ENCODE data around the gene NDUFV2. TPM values are rescaled to one million over a fixed set of nuclear protein-coding genes. Genes with fewer than 3 reads are reported as not detected.

Gene NDUFV2
- 100 to 1,000 TPM; 177 to 185 TPM for total RNA-seq

DNA sequence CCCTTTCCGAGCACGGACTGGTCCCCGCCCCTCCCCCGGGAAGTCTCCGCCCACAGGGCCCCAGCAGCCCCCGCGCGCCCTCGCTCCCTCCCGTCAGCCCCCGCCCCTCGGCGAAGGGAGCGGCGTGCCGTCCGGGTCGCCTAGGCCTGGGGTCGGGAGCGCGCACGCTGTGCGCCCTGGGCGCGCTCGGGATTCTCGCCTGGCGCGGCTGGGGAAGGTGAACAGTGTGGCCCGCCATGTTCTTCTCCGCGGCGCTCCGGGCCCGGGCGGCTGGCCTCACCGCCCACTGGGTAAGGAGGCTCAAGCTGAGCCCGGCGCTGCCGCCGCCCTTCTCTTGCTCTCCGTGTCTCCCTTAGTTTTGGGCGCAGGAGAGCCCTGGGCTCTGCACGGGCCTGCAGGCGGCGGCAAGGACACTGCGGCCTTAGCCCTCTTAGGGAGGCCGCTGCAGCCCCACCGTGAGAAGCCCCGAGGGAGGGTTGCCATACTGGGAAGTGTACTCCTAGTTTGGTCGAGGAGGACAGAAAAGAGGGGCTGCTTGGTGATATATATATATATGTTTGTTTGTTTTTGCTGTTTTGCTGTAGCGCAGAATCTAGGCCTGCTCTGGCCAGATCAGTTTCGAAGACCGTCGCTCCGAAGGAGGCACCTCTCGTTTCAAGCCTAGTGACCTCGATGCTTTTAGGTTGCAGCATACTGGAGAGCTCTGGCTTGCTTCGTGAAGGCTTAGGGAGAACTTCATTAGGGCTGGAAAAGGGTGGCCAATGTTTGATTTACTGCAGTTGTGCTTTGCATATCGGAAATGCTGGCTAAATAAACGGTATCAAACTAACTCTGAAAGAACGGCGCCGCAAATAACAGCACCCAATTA lies at the start of gene NDUFV2:
NDUFV2 (plus strand) TSS at position 192 of the 868 bp plus-strand sequence; CDS start at position 237, 45 bp downstream.
- Mint-ChIP-seq H3K4me1 (peaks cover 55% of the 10 kb centered on the region), H3K9me3 (no peaks in the 10 kb centered on the region), H3K27ac (peak within 1 kb of the TSS; percentile 98), H3K36me3 (ENCODE audit: low read depth) (peaks cover 54% of the 10 kb centered on the region), H3K4me3 (peak within 1 kb of the TSS; percentile 93), H3K27me3 (no peaks in the 10 kb centered on the region)
- POLR2A ChIA-PET = interaction anchor here (0.5 to 1.8 kb wide), 4 partner anchors 12 to 90 kb away, joined by 4 to 18 read pairs (median 4); no protein-coding TSS in a partner anchor
- CTCF ChIA-PET = interaction anchor here (0.6 to 3.8 kb wide), 10 partner anchors 9 to 31 kb away, joined by 3 to 15 read pairs (median 4); no protein-coding TSS in a partner anchor
- peak; percentile 97 for DNase-seq

DNA sequence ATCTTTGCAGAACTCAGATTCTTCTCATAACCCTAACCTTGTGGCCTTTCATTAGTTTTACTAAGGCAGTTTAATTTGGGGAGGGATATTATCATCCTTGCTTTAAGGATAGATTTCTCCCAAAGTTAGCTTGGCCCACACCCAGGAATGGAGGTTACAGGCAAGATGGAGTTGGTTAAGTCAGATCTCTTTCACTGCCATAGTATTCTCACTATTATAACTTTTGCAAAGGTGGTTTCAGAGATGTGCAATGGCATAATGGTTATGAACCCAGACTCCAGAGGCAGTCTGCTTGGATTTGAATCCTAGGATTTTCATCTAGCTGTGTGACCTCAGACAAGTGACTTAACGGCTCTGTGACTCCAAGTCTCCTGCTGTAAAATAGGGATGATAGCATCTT lies 48.7 kb upstream of the NDUFV2 start:
- Mint-ChIP-seq H3K27ac (no peak overlapping the region), H3K9me3 (peaks cover 21% of the 10 kb centered on the region), H3K36me3 (ENCODE audit: low read depth) (peaks cover 1% of the 10 kb centered on the region), H3K27me3 (peaks cover 3% of the 10 kb centered on the region), H3K4me3 (no peak overlapping the region), H3K4me1 (peaks cover 5% of the 10 kb centered on the region)
- no peak for DNase-seq
- ChIA-PET CTCF (no interaction called here), POLR2A (no interaction called here)

DNA sequence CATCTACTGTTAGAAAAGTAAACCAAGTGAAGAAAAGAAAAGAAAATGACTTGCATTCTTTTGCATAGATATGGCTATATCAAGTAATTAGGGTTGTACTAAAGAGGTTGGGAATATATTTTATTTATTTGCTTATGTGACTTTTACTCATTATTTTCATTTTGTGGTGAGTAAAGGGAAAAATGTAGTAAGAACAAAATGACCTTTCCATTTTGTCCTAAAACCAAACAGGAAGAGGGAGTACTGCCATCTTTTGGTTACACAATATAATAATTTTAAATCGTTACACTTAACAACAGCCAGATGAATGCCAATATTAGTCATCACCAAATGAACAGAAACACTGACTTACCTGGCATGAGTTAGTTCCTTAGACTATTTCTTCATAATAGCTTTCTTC lies 47.3 kb upstream of the NDUFV2 start:
- Mint-ChIP-seq H3K4me1 (peaks cover 2% of the 10 kb centered on the region), H3K9me3 (peaks cover 16% of the 10 kb centered on the region), H3K27ac (no peak overlapping the region), H3K36me3 (ENCODE audit: low read depth) (peaks cover 1% of the 10 kb centered on the region), H3K4me3 (no peak overlapping the region), H3K27me3 (peaks cover 3% of the 10 kb centered on the region)
- POLR2A ChIA-PET = no interaction called here
- CTCF ChIA-PET = interaction anchor here (1.5 kb wide), 1 partner anchor 23 kb away, joined by 3 read pairs; no protein-coding TSS in a partner anchor
- no peak for DNase-seq

DNA sequence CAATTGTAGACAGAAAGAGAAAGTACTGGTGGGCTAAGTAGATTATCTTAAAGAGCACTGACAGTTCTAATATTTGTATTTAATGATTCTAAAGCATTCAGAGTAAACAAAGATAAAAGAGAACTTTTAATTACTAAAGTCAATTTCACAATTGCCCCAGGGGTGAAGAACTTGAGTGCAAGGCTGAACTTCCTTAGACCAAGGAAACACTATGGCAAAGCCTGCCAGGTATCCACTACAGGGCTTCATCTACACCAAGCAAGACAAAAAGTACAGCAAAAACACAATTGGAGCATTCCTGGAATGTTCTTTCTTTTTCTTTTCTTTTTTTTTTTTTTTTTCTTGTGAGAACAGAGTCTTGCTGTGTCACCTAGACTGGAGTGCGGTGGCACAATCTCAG lies 46.9 kb upstream of the NDUFV2 start:
- H3K4me1 Mint-ChIP-seq = peaks cover 2% of the 10 kb centered on the region
- no peak overlapping the region for H3K27ac Mint-ChIP-seq
- H3K4me3 Mint-ChIP-seq = no peak overlapping the region
- POLR2A ChIA-PET = no interaction called here
- DNase-seq = no peak
- H3K36me3 Mint-ChIP-seq (ENCODE audit: low read depth) = peaks cover 1% of the 10 kb centered on the region
- H3K27me3 Mint-ChIP-seq = peaks cover 3% of the 10 kb centered on the region
- H3K9me3 Mint-ChIP-seq = peaks cover 13% of the 10 kb centered on the region
- CTCF ChIA-PET = interaction anchor here (0.7 to 1.5 kb wide), 2 partner anchors 23 to 127 kb away, joined by 3 read pairs; no protein-coding TSS in a partner anchor

DNA sequence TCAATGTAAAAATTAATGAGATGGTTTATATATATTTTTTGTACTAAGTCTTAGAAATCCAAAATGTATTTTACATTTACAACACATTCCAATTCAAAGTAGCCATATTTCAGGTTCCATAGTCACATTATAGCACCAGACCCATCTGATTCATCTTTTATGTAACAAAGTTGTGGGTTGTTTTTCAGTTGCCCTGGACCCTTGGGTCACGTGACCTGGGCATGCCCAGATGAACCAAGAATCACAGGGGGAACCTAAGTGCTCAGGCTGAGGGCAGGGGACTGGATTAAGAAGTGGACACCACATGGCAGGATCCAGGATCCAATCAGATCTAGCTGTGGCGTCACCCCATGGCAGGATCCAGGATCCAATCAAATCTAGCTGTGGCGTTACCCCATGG lies 44.9 kb upstream of the NDUFV2 start:
- Mint-ChIP-seq H3K36me3 (ENCODE audit: low read depth) (no peaks in the 10 kb centered on the region), H3K4me3 (no peak overlapping the region), H3K27ac (no peak overlapping the region), H3K27me3 (peaks cover 3% of the 10 kb centered on the region), H3K4me1 (peaks cover 2% of the 10 kb centered on the region), H3K9me3 (peaks cover 5% of the 10 kb centered on the region)
- CTCF ChIA-PET = interaction anchor here (0.8 to 1.0 kb wide), 2 partner anchors 11 to 20 kb away, joined by 3 read pairs; no protein-coding TSS in a partner anchor
- POLR2A ChIA-PET = no interaction called here
- DNase-seq = no peak

DNA sequence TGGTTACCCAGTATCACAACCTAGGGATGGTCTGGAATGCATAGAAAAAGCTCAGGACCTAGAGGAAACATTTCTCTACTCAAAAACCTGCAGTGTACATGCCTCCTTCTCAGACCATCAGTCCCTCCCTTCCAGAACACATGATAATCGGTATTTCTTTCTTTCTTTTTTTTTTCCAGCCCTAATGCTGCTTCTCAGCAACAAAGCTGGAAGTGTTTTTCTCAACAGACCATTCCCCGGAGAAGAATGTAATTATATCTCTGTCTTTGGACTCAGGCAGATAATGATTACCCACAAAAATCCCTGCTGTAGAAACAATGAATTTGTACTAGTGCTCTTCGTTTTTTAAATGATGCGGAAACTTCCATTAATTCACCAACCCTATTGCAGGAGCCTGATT lies 44.1 kb upstream of the NDUFV2 start:
- no peak overlapping the region for H3K4me3 Mint-ChIP-seq

DNA sequence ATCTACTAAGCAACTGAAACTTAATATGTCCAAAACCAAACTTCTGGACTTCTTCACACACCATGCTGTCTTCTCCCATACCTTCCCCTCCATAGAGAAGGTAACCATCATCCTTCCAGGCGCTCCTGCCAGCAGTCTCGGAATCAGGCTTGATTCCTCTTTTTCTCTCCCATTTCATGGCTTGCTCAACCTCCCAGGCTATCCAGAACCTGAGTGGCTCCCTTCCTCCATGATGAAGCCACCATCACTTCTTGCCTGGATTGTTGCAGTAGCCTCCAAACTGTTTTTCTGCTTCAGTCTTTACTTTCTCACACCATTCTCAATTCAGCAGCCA lies 40.1 kb upstream of the NDUFV2 start:
- peaks cover 6% of the 10 kb centered on the region for H3K4me1 Mint-ChIP-seq
- CTCF ChIA-PET = interaction anchor here (0.6 to 1.4 kb wide), 2 partner anchors 11 to 15 kb away, joined by 3 read pairs; no protein-coding TSS in a partner anchor
- H3K27me3 Mint-ChIP-seq = no peaks in the 10 kb centered on the region
- H3K9me3 Mint-ChIP-seq = no peaks in the 10 kb centered on the region
- POLR2A ChIA-PET = no interaction called here
- no peak overlapping the region for H3K27ac Mint-ChIP-seq
- no peak overlapping the region for H3K4me3 Mint-ChIP-seq
- no peak for DNase-seq
- no peaks in the 10 kb centered on the region for H3K36me3 Mint-ChIP-seq (ENCODE audit: low read depth)

More for the DNA sequence above, 44.1 kb upstream of the NDUFV2 start:
- ChIA-PET POLR2A (no interaction called here), CTCF (interaction anchor here (0.8 to 0.9 kb wide), 2 partner anchors 16 to 19 kb away, joined by 3 read pairs; no protein-coding TSS in a partner anchor)
- H3K27ac Mint-ChIP-seq = no peak overlapping the region
- H3K9me3 Mint-ChIP-seq = no peaks in the 10 kb centered on the region
- H3K36me3 Mint-ChIP-seq (ENCODE audit: low read depth) = no peaks in the 10 kb centered on the region
- DNase-seq = no peak
- H3K4me1 Mint-ChIP-seq = peaks cover 2% of the 10 kb centered on the region
- H3K27me3 Mint-ChIP-seq = no peaks in the 10 kb centered on the region

DNA sequence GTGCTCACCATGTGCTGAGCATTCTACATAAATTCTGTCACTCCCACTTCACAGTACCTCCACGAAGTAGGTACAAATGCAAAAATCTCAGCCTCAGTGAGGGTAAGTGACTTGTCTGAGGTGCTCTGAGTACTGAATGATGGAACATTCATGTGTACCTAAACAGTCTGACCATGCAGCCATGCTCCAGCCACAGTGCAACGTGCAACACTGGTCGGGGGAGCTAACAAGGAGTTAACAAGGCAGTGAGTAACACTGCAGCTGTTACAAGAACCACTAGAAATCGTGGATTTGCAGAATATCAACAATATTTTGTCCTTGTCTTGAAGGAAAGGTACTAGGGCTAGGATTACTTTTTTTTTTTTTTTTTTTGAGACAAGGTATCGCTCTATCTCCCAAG lies 36.6 kb upstream of the NDUFV2 start:
- Mint-ChIP-seq H3K27me3 (no peaks in the 10 kb centered on the region), H3K9me3 (no peaks in the 10 kb centered on the region), H3K36me3 (ENCODE audit: low read depth) (no peaks in the 10 kb centered on the region), H3K27ac (no peak overlapping the region), H3K4me1 (peaks cover 11% of the 10 kb centered on the region), H3K4me3 (no peak overlapping the region)
- no peak for DNase-seq
- ChIA-PET POLR2A (no interaction called here), CTCF (interaction anchor here (0.6 to 1.3 kb wide), 4 partner anchors 8 to 499 kb away, joined by 3 to 6 read pairs (median 4); no protein-coding TSS in a partner anchor)

DNA sequence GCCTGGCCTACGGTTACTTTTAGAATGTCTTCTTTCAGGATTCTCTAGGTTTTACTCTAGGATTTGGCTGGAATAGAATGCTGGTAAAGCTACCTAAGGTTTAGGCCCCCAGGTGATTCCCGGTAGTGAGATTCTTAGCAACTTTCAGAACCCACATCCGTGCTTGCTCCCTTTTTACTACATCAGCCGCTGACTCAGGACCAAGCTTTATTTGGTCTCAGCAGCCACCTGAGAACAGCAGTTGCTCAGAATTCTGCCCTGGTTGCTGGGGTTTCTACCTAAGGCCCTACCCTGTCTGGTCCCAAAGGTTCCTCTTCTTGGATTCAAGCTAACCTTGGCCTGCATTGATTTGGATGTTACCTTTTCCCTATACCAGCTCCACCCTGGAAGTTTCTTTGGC lies 36.1 kb upstream of the NDUFV2 start:
- Mint-ChIP-seq H3K27ac (no peak overlapping the region), H3K9me3 (no peaks in the 10 kb centered on the region), H3K27me3 (no peaks in the 10 kb centered on the region), H3K36me3 (ENCODE audit: low read depth) (no peaks in the 10 kb centered on the region), H3K4me1 (peaks cover 11% of the 10 kb centered on the region), H3K4me3 (no peak overlapping the region)
- ChIA-PET CTCF (interaction anchor here (0.6 to 1.3 kb wide), 3 partner anchors 9 to 96 kb away, joined by 3 to 6 read pairs (median 4); no protein-coding TSS in a partner anchor), POLR2A (no interaction called here)
- DNase-seq = no peak

DNA sequence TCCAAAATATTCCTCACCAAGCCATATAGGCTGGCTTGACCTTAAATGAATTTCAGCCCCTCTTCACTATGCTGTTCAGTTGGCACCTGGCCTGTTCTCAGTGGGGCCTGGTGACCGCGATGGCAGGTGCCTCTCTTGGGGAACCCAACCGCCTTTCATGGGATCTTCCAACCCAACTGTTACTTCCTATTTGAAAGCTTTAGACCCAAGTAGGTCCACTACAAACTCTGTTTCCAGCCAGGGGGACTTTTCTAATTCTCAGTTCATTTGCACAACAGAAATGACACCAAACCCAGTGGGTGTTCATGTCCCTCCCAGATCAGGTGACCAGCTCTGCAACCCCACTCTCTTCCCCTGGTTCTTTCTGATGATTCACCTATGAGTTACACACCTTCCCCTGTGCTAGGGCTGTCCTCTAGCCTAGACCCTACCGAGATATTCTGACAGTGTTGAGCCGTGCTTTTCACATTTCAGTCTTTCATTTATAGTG lies 35.6 kb upstream of the NDUFV2 start:
- Mint-ChIP-seq H3K36me3 (ENCODE audit: low read depth) (no peaks in the 10 kb centered on the region), H3K27me3 (no peaks in the 10 kb centered on the region), H3K27ac (no peak overlapping the region), H3K4me3 (no peak overlapping the region), H3K4me1 (peaks cover 11% of the 10 kb centered on the region), H3K9me3 (no peaks in the 10 kb centered on the region)
- no peak for DNase-seq
- CTCF ChIA-PET = interaction anchor here (0.6 to 1.3 kb wide), 2 partner anchors 9 to 44 kb away, joined by 3 to 6 read pairs; no protein-coding TSS in a partner anchor
- POLR2A ChIA-PET = no interaction called here

DNA sequence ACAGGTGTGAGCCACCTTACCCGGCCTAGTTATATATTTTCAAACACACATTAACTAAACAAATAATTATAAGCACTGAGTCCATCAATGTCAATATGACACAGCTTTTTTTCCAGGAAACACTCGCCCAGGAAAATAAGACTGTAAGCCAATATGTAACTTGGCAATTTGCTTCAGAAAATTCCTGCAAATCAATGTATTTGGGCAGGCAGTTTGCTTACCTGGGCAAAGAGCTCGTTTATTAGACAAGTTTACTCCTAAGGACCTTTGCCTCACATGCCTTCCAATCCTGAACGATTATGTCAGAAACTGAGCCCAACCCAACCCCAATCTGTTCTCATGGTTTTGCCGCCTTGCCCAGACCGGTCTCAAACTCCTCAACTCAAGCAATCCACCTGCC lies 34.7 kb upstream of the NDUFV2 start:
- ChIA-PET POLR2A (interaction anchor here (0.7 kb wide), 2 partner anchors 42 to 76 kb away, joined by 3 read pairs; no protein-coding TSS in a partner anchor), CTCF (interaction anchor here (0.8 kb wide), 1 partner anchor 11 kb away, joined by 3 read pairs; no protein-coding TSS in a partner anchor)
- no peaks in the 10 kb centered on the region for H3K9me3 Mint-ChIP-seq
- no peaks in the 10 kb centered on the region for H3K36me3 Mint-ChIP-seq (ENCODE audit: low read depth)
- no peak for DNase-seq
- no peak overlapping the region for H3K27ac Mint-ChIP-seq
- H3K4me3 Mint-ChIP-seq = no peak overlapping the region
- H3K27me3 Mint-ChIP-seq = no peaks in the 10 kb centered on the region
- peaks cover 11% of the 10 kb centered on the region for H3K4me1 Mint-ChIP-seq

DNA sequence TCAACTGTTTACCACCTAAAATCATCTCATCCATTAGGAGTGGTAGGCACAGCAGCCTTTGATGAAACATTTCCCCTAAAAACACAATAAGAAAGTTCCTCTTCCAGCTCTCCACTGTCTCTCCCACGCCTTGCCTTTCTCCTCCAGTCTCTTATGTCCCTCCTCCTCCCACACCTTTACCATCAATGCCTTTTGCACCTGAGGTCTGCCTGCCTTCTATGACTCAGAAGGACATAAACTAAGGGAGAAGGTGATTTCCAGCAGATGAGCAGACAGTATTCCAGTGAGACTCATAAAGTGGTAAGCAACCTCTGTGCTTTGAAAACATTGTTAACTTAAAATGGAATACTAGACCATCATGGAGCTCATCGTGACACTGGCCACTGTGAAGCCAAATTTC lies 34.2 kb upstream of the NDUFV2 start:
- Mint-ChIP-seq H3K27me3 (no peaks in the 10 kb centered on the region), H3K27ac (no peak overlapping the region), H3K9me3 (no peaks in the 10 kb centered on the region), H3K4me1 (peaks cover 14% of the 10 kb centered on the region), H3K4me3 (no peak overlapping the region), H3K36me3 (ENCODE audit: low read depth) (no peaks in the 10 kb centered on the region)
- DNase-seq = no peak
- POLR2A ChIA-PET = interaction anchor here (0.7 kb wide), 2 partner anchors 41 to 76 kb away, joined by 3 read pairs; no protein-coding TSS in a partner anchor
- CTCF ChIA-PET = interaction anchor here (0.8 kb wide), 1 partner anchor 11 kb away, joined by 3 read pairs; no protein-coding TSS in a partner anchor

DNA sequence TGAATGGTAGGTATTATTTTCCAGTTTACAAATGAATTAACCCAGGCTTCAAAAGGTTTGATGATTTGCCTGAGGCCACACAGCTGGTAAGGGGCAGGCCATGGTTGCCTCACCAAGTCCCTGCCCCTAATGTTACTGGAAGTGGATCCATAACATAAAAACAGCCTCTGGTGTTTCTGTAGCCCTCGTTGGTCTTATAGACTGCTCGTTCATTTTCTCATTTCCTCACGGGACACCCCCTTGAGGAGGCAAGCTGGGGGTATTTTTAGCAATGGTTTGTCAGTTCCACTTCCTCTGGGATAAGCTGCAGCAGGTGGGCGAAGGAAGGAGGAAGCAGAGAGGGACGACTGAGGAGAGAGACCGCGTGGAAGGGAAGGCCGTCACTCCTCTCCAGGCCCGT lies 32.9 kb upstream of the NDUFV2 start:
- Mint-ChIP-seq H3K4me1 (peaks cover 23% of the 10 kb centered on the region), H3K4me3 (no peak overlapping the region), H3K27ac (no peak overlapping the region), H3K36me3 (ENCODE audit: low read depth) (no peaks in the 10 kb centered on the region), H3K9me3 (no peaks in the 10 kb centered on the region), H3K27me3 (no peaks in the 10 kb centered on the region)
- ChIA-PET CTCF (interaction anchor here (1.1 kb wide), 1 partner anchor 78 kb away, joined by 3 read pairs; no protein-coding TSS in a partner anchor), POLR2A (no interaction called here)
- DNase-seq = no peak
